ENCODE measurements around the gene PPP1R17.

PPP1R17 gene

DNA sequence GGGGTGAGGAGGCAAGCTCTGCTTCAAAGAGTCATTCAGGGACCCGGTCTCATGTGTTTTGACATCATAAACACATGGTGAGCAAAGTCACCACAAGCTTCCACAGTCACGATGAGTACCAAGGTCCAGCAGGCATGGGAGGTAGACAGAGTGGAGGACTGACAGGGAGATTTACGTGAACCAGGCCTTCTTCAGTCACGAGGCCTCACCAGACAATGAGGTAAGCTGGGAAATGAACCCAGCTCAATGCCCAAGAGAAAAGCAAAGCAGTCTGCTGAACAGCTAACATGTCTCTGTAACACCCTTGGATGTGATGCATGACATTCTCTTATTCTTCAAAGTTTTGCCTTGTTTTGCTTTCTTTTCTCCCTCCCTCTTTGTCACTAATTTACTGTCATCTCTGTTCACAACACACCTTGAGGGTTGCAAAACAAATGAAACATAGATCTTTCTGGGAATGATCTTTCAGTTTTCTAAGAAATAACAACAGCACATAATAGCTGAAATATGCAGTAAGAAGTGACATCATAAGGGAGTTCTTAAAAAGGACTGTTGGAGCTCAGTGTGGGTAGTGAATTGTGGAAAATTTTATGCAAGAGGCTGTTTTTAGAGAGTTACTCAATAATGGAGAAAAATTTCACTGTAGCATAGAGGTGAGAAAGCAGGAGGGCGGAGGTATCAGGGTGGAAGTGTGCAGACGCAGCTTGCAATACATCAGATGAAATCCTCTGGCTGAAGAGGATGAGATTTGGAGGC is 9.0 kb downstream of the PPP1R17 start:
- DNase-seq (ENCODE audit: insufficient read length, low spot score) = no peak
- FAIRE-seq = peak; percentile 33

DNA sequence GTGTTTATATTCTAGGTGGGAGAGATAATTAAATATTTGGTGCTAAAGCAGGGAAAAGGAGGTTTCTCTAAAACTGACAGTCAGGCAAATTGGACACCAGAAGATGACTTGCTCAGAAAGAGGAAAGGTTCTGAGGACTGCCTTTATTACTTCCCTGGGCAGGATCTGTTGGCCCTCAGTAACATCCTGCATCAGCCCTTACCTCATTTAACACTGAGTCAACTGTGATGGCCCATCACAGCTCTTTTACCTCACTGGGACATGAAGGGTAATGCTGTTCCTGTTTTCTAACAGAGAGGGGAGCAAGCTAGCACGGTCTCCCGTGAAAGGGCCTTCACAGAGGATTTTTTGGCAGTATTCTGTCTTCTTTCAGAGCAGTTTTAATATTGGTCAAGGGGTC is 12.0 kb downstream of the PPP1R17 start:
- FAIRE-seq (no peak), DNase-seq (ENCODE audit: insufficient read length, low spot score) (no peak)

DNA sequence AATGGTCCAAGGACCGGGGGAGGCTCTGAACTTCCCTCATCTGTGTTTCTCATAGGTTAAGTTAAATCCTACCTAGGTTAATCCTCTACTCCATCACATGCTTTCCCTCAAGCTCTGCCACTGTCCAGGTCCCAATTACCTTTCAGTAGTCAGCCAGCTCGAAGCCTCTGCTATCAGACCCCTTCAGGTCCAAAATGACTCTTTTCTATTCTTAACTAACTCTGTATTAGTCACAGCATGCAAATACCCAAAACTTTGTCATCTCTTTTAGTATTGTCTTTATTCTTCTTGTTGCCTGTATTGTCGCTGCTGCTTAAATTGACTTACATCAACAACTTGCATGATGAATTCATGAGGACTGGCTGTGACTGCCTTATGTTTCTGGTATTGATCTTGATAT is 15.3 kb downstream of the PPP1R17 start:
- FAIRE-seq = no peak
- DNase-seq (ENCODE audit: insufficient read length, low spot score) = no peak

DNA sequence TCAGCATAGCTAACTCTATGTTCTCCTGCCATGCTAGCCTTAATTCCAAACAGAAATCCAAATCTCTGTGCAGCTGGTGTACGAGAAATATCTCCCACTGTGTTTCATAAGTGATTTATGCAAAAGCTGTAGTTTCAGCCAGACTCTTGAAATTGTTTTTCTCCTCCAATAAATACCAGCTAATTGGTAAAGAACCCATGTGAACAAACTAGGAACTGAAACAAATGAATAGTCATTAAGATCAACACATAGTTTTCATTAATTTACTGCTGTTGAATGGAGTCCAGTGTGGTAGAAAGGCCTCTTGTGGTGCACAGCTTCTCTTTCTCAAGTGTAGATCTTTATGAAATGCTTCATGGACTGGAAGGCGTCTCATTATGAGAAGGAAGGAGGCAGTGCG is 18.4 kb downstream of the PPP1R17 start:
- FAIRE-seq (no peak), DNase-seq (ENCODE audit: insufficient read length, low spot score) (no peak)

DNA sequence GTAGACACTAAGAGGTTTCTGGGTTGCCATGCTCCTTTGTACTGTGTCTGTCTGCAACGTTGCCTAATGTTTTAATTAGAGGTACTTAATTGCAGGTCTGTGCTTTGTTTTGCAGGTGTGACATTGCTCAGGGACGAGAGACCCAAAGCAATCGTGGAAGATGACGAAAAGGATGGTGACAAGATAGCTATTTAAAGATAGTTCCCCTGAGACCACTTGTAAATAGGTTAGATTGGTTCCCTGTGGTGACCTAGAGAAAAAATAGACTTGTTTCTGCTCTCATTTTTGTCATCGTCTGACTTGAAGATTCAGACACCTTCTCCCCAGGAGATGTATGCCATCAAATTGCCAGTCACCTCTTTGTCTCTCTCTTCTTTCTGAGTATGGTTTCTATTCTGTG is 20.1 kb downstream of the PPP1R17 start:
- FAIRE-seq (no peak), DNase-seq (ENCODE audit: insufficient read length, low spot score) (no peak)

DNA sequence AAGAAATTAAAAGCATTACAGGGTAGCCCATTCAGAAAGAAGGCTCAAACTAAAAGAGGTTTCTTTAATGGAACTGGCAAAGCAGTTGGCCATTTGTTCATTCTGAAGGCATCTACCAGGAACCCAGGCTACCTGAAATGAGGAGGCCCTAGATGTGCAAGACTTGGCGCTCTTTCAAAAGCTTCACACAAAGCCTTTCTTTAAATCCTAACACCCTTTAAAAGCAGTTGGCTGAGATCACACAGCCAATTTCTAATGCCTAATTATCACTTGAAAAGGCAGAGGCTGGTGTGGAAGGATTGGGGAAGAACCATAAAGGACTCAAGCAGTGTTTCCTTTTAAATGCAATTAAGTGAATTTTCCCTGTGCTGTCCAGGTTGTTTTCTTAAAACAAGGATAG is 23.2 kb downstream of the PPP1R17 start:
- DNase-seq (ENCODE audit: insufficient read length, low spot score) (no peak), FAIRE-seq (no peak)

DNA sequence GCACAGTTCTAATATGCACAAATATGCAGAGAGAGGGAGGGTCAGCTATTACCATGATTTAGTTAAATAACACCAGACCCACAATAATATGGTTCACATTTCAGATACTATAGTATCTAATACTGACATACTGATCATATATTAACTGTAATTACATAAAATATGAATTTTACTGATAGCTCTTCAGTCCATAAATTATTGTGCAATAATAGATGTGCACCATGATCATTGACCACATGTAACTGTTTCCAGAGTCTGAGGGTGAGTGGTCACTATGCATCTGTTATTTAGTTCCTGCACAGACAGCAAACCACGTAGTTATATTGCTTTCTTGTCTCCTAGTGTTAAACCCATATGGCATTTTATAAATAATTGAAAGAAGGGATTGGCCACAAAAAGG is 29.3 kb downstream of the PPP1R17 start:
- FAIRE-seq = no peak

DNA sequence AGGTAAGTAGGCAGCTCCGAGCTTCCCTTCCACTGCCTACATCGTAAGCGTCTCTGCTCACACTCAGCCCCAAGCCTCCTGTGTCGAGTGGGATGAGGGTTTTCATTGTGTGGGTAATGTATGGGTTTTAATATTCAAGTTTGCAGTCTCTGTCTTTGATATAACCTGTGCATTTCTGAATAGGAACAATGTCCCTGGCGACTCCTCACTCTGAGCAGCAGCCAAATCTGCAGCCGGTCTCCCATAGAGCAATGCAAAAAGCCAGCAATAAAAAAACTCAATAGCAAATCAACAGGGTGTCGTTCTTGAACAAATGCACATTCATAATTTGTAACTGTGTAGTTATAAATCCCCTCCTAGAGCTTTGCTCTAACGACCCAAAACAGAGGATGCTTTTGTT is 33.4 kb downstream of the PPP1R17 start:
- no peak for FAIRE-seq
- no peak for DNase-seq (ENCODE audit: insufficient read length, low spot score)

More for the DNA sequence above, 29.3 kb downstream of the PPP1R17 start:
- DNase-seq (ENCODE audit: insufficient read length, low spot score) = no peak

DNA sequence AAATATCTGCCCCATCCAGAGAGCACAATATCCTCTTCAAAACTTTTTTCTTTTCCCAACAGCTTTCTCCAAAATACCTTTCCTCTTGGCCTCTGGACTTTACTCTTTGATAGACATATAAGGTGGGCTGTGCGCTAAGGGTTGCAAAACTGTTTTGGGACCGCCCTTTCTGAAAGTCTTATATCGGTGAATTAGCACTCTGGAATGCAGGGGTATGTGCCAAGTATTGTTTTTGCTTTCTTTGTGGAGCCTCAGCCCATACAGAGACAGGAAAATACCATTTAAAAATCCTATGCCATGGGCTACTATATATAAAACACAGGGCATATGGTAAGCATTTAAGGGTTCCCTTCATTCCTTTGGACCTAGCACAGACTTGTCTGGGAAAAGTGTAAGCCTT is 37.7 kb downstream of the PPP1R17 start:
- no peak for DNase-seq (ENCODE audit: insufficient read length, low spot score)
- no peak for FAIRE-seq

DNA sequence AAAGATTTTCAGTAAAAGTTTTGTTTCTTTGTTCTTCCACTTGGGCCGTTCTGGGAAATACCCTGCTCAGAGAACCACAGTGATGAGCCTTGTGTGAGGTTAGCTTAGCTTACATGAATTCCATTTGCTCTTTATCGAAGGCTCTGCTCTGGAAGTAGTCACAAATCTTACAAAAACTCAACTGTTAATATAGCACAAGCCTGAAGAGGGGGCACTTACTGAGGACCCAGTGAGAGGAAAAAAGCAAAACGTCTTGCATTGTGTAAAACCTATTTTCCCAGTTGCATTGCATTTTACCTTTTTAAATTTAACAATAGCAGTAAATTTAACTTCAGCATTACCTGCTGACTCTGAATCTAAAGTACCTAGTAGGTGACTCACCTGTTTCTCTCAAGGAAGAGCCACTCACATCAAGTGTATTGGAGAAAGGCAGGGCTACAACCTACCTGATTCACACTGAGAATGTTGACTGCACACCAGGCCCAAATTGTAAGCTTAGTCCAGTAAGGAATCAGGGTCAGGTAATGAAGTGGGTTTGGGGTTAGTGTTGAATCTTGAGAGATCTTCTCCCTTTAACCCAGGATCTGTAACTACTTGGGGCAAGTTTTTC is 42.3 kb downstream of the PPP1R17 start:
- DNase-seq (ENCODE audit: insufficient read length, low spot score) (no peak), FAIRE-seq (no peak)

DNA sequence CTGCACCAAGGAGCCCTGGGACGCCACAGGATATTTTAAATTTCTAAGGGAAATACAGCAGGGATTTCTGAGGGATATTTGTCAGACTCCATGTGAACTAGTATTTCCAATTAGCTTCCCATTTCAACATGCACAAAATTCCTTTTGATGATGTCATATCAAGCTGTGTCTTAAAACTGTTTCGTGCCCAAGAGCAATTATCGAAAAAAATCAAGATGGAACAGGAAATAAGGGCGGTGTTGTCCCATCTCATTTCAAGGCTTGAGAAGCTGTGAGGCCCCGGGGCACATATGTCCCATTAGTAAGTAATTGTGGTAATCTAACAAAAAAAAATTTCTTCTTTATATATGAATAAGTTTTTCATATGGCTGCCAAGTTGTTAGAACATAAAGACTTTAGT is 47.4 kb downstream of the PPP1R17 start:
- FAIRE-seq (no peak), DNase-seq (ENCODE audit: insufficient read length, low spot score) (no peak)

DNA sequence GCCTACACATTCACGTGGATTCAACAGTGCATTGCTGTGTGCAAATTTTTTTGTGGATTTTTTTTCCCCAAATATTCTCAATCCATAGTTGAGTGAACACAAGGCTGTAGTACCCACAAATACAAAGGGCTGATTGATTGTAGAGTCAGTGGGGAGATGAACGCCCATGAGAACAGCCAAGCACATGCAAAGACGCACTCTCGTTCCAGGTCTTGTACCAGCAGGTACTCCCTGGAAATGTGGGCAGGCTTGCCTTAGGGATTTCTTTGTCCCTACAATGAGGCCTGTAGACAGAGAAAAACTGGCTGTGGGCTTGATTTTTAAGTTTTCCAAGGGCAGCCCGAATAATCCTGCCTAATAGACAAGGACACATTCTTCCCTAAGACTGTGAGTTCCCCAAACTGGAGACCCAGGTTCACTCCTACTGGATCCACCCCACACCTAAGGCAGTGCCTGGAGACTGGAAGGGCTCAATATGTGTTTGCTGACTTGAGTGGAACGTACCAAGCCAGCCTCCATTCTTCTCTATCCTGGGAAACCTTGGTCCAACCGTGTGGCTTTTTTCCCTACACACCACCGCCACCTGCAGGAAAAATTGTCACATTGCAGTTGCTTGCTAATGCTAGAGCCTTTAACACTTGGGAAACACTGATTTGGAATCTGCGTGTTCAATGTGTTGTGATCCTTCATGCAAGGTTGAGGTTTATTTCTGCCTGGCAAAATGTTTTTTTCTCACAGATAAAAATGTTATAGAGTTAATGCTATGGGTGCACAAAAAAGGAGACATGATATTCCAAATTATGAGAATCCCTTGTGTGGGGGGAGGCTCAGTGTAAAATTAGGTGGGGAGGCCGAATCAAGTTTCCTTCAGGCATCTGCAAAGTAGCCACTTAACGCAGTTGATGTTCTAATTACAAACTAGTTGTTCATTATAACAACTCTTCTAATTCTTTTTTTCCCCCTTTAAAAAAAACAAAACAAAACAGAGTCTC is 49.3 kb downstream of the PPP1R17 start:
- FAIRE-seq = peak; percentile 91

DNA sequence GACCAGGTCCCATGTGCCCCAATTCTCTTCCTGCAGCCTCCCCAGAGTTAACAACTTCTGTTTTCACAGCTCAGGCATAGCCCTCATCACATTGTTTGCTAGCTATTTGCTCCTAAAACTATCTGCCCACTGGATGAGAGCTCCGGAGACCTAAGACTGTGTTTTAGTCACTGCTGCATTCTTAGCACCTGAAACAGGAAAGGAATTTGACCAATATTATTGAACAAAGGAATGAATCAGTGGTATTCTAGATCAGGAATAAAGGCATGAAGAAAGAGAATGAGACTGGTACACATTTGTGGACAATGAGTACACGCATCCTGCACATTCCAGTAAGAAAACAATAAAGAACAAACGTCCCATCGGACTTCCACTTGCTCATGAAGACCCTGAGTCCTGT is 54.8 kb downstream of the PPP1R17 start:
- DNase-seq (ENCODE audit: insufficient read length, low spot score) (no peak), FAIRE-seq (no peak)

More for the DNA sequence above, 49.3 kb downstream of the PPP1R17 start:
- DNase-seq (ENCODE audit: insufficient read length, low spot score) = peak; percentile 10

DNA sequence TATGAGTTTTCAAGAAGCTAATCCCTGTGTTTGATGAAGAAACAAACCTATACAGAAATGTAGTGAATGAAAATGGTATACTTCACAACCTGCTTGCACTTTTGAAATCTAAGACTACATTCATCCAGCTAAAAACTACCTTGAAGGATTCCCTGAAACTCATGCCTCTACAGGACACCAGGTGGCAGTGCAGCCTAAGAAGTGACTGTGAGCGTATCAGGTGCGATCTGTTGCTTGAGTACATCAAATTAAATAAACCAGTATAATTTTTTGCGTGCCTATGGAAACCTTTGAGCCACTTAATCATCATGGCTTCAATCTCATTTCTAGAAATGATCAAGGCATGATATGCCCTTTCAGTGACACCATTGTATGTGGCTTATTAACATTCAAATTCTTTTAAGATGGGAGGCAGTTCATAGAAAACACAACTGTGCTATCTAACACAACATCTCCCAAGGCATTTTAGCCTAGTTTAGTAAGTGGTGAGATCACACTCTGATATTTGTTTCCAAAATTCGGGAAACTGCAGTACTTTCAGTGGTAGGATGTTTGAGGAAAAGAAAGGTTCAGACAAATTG is 57.4 kb downstream of the PPP1R17 start:
- DNase-seq (ENCODE audit: insufficient read length, low spot score) = peak; percentile 15
- peak; percentile 78 for FAIRE-seq

DNA sequence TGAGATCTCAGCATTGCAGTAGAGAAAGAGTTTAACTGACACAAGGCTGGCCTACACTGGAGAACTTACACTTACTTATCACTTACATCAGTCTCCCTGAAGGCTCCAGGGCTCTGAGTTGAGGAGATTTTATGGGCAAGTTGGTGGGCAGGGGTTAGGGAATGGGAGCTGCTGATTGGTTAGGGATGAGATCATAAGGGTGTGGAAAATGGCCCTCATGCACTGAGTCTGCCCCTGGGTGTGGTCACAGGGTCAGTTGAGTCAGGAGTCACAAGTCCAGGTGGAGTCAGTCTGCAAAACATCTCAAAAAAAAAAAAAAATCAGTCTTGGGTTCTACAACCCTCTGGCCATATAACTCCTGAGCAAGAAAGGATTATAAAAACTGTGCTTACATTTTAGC is 60.5 kb downstream of the PPP1R17 start:
- DNase-seq (ENCODE audit: insufficient read length, low spot score) (no peak), FAIRE-seq (no peak)

DNA sequence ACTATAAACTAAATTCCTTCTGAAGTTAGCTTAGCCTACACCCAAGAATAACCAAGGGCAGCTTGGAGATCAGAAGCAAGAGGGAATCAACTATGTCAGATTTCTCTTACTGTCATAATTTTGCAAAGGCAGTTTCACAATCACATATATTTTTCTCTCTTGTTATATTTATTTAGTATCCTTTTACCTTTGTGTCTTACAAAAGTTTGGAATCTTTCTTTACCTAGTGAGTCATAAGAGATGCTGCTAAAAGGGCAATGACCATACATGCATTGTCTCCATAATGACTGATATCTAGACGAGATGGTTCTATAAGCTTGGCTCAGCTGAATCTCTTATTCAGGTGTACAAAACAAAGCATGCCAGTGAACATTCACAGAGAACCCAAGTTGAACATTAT is 61.1 kb downstream of the PPP1R17 start:
- FAIRE-seq (no peak), DNase-seq (ENCODE audit: insufficient read length, low spot score) (no peak)

DNA sequence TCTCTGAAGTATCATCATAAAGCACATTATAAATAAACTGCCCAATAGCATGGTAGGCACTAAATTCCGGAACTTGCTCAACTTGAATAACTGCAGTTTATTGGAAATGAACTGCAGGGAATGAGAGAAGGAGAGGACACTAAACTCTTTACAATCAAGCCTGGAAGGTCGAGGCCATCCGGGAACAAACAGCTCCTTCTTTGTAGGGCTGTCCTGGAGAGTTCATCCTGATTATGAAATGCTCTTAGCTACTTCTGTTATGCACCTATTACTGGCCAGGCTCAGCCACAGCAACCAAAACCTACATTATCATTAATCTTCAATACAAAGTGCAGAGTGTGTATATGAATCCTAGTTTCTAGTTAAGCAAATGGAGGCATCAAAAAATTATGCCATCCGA is 64.7 kb downstream of the PPP1R17 start:
- no peak for FAIRE-seq
- no peak for DNase-seq (ENCODE audit: insufficient read length, low spot score)

All from GM19239 (cell line).